ENCODE measurements around the gene ASNS. TPM values are rescaled to one million over a fixed set of nuclear protein-coding genes. Genes with fewer than 3 reads are reported as not detected.

ASNS gene
- total RNA-seq, 3 donors from 2014 or later = 12.4 to 19.1 (median 17.5) TPM

DNA sequence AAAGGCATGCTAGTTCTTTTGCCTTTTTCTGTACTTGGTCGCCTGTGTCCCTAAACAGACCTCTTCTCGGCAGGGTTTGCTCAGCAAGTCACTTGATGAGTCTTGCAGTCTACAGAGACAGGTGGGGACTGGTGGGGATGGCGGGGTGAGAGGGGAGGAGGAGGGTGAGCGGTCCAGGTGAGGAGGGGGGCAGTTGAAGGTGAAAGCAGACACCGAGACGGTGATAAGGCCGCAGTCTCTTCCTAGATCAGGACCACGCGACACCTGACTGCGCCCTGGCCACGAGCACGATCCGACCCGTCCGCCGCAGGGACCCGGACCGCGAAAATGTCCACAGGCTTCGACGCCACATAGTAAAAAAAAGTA is 566 bp downstream of the ASNS start:
- no peak for DNase-seq
- ATAC-seq = peak; percentile 35
- peak overlapping the region; percentile 36 for H3K4me3 ChIP-seq
- H3K4me1 ChIP-seq (ENCODE audit: low read depth) = peaks cover 7% of the 10 kb centered on the region
- TF ChIP-seq, protein P1, sequence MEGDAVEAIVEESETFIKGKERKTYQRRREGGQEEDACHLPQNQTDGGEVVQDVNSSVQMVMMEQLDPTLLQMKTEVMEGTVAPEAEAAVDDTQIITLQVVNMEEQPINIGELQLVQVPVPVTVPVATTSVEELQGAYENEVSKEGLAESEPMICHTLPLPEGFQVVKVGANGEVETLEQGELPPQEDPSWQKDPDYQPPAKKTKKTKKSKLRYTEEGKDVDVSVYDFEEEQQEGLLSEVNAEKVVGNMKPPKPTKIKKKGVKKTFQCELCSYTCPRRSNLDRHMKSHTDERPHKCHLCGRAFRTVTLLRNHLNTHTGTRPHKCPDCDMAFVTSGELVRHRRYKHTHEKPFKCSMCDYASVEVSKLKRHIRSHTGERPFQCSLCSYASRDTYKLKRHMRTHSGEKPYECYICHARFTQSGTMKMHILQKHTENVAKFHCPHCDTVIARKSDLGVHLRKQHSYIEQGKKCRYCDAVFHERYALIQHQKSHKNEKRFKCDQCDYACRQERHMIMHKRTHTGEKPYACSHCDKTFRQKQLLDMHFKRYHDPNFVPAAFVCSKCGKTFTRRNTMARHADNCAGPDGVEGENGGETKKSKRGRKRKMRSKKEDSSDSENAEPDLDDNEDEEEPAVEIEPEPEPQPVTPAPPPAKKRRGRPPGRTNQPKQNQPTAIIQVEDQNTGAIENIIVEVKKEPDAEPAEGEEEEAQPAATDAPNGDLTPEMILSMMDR (IDR thresholded peaks at IDR 0.05) = no peak
- intact Hi-C loops (cut with DNase I, micrococcal nuclease) = no loop called here
- no peaks in the 10 kb centered on the region for H3K9me3 ChIP-seq
- no peaks in the 10 kb centered on the region for H3K36me3 ChIP-seq (ENCODE audit: low read depth)

DNA sequence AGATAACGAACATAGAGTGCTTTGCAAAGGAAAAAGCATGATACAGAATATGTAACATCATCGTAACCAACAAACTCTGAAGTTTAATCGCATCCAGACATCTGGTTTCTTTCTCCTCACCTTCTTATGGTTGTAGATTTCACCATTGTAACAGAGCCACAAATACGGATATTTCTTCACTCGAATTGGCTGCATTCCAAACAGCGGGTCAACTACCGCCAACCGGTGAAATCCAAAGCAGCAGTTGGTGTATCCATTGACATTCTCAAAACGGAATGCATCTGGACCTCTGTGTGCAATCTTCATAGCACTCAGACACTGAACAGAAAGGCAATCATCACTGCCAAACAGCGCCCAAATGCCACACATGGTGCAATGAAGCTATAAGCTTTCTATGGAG is 3.4 kb downstream of the ASNS start:
- DNase-seq (no peak), ATAC-seq (no peak)
- H3K4me1 ChIP-seq (ENCODE audit: low read depth) = peaks cover 7% of the 10 kb centered on the region
- H3K4me3 ChIP-seq = no peak overlapping the region
- no peaks in the 10 kb centered on the region for H3K36me3 ChIP-seq (ENCODE audit: low read depth)
- intact Hi-C loops (cut with DNase I, micrococcal nuclease) = no loop called here
- H3K9me3 ChIP-seq = no peaks in the 10 kb centered on the region
- TF ChIP-seq, protein P1 (IDR thresholded peaks at IDR 0.05) = no peak

DNA sequence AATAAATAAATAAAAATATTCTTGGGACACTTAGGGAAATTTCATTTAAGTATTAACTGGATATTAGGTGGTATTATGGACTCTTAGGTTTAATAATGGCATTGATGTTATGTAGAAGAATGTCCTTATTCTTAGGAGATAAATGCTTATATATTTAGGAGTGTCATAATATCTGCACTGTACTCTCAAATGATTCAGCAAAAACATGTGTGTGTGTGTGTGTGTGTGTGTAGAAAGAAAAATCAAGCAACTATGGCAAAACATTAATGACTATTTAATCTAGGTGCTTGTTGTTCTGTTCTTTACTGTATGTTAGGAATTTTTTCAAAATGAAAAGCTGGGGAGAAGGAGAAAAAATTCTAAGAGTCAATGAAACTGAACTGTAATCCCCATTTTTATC is 3.9 kb downstream of the ASNS start:
- DNase-seq (no peak), ATAC-seq (no peak)
- Histone ChIP-seq H3K36me3 (ENCODE audit: low read depth) (no peaks in the 10 kb centered on the region), H3K9me3 (no peaks in the 10 kb centered on the region), H3K4me1 (ENCODE audit: low read depth) (peaks cover 7% of the 10 kb centered on the region), H3K4me3 (no peak overlapping the region)
- TF ChIP-seq, protein P1 (IDR thresholded peaks at IDR 0.05) = no peak
- intact Hi-C loops (cut with DNase I, micrococcal nuclease) = no loop called here

DNA sequence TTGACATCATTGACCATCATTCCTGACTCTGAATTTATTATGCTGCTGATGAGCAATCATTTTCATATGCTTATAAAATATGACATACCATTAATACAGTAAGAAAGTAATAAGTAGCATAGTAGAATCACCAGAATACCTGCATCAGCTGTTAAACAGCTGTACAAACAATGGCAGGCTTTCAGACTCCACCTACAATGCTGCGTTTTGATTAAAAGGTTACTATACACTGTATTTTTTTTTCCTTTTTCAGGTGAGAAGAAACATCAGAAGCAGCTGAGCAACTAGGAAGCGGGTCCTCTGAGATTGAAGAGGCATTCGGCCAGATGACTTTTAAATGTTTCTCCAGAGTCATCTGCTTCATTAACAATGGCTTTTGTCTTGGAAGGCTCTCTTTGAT is 7.1 kb downstream of the ASNS start:
- H3K4me1 ChIP-seq (ENCODE audit: low read depth) = no peaks in the 10 kb centered on the region
- ATAC-seq = no peak
- no peak for DNase-seq
- intact Hi-C loops (cut with DNase I, micrococcal nuclease) = no loop called here
- no peak overlapping the region for H3K4me3 ChIP-seq
- no peaks in the 10 kb centered on the region for H3K9me3 ChIP-seq
- no peaks in the 10 kb centered on the region for H3K36me3 ChIP-seq (ENCODE audit: low read depth)
- TF ChIP-seq, protein P1 (IDR thresholded peaks at IDR 0.05) = no peak

DNA sequence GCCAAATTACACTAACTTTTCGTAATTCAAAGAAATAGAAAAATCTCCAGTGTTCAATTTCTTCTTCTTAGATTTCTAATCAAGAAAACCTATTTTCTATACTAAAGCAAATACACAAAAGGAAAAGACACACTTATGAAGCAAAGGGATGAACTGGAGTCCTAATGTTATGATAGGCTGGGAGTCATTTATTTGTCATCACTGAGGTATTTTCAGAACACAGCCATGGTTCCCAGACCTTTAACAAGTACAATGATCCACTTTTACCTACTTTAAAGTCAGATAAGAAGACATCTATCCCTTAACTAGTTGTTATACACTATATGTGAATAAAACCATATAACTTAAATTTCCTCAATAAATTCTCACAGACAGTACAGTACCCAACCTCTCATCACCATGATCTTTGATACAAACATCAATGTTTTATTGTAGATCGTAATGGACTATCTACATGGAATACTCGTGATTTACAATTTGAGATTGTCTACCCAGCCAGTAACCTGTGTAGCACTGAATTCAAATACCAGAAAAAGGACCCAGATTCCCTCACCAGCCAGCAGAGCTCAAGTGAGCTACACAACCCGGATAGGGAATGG is 12.5 kb downstream of the ASNS start:
- Histone ChIP-seq H3K9me3 (no peaks in the 10 kb centered on the region), H3K4me3 (no peak overlapping the region), H3K36me3 (ENCODE audit: low read depth) (no peaks in the 10 kb centered on the region), H3K4me1 (ENCODE audit: low read depth) (no peaks in the 10 kb centered on the region)
- peak; percentile 51 for ATAC-seq
- TF ChIP-seq, protein P1 (IDR thresholded peaks at IDR 0.05) = no peak
- intact Hi-C loops (cut with DNase I, micrococcal nuclease) = no loop called here
- no peak for DNase-seq

DNA sequence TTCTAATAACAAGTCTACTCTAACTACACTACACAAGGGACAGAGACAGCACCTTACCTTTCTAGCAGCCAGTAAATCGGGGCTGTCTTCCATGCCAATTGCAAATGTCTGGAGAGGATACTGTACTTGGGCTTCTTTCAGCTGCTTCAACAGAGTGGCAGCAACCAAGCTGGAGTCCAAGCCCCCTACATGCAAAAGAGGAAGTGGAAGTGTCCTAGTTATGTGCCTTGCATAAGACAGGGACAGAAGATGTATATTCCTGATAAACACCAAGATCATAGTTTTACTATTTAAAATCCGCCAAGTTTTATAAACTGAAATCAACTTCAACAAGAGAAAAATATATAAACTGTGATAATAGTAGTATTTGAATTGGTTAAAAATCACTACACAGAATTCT is 14.0 kb downstream of the ASNS start:
- no peaks in the 10 kb centered on the region for H3K4me1 ChIP-seq (ENCODE audit: low read depth)
- ATAC-seq (no peak), DNase-seq (no peak)
- TF ChIP-seq, protein P1 (IDR thresholded peaks at IDR 0.05) = no peak
- intact Hi-C loops (cut with DNase I, micrococcal nuclease) = no loop called here
- H3K36me3 ChIP-seq (ENCODE audit: low read depth) = no peaks in the 10 kb centered on the region
- no peak overlapping the region for H3K4me3 ChIP-seq
- H3K9me3 ChIP-seq = no peaks in the 10 kb centered on the region
